Astrocyte (in vitro differentiated cells and primary cell): ENCODE results near the gene DCAF4. TPM values are rescaled to one million over a fixed set of nuclear protein-coding genes. Genes with fewer than 3 reads are reported as not detected.

Source experiments
- DNase-seq: peaks from one replicate; pipeline ENCODE4 v3.0.0-alpha.2; 2010; ENCODE audit warnings: low read depth
- FAIRE-seq: peaks from 2 replicates; lab custom pipeline; 2011; peaks lifted over from hg19 to GRCh38; lab: Jason Lieb, UNC
- H2AFZ ChIP-seq: 2 replicates; pipeline ENCODE4 v1.6.0; 2012; ENCODE audit warnings: low read depth, low read length, inconsistent platforms
- H3K27ac ChIP-seq: 2 replicates; pipeline ENCODE4 v1.5.1; 2011; ENCODE audit warnings: low read depth, low read length, inconsistent platforms
- H3K27me3 ChIP-seq: 2 replicates; pipeline ENCODE4 v1.6.0; 2011; ENCODE audit warnings: low read length, inconsistent platforms; ENCODE audit not compliant: insufficient read depth
- H3K36me3 ChIP-seq: 2 replicates; pipeline ENCODE4 v1.5.1; 2011; ENCODE audit warnings: low read length, inconsistent platforms; ENCODE audit not compliant: insufficient read depth
- H3K4me1 ChIP-seq: 2 replicates; pipeline ENCODE4 v1.5.1; 2011; ENCODE audit warnings: low read length, inconsistent platforms; ENCODE audit not compliant: insufficient read depth
- H3K4me2 ChIP-seq: 2 replicates; pipeline ENCODE4 v1.6.0; 2012; ENCODE audit warnings: low read length, inconsistent platforms
- H3K4me3 ChIP-seq: 2 replicates; pipeline ENCODE4 v1.5.1; 2011; ENCODE audit warnings: low read depth, mild to moderate bottlenecking, low read length, inconsistent platforms; ENCODE audit not compliant: insufficient read depth
- H3K79me2 ChIP-seq: 2 replicates; pipeline ENCODE4 v1.6.0; 2012; ENCODE audit warnings: mild to moderate bottlenecking, low read length, inconsistent platforms; ENCODE audit not compliant: insufficient read depth
- H3K9ac ChIP-seq: 2 replicates; pipeline ENCODE4 v1.6.0; 2012; ENCODE audit warnings: mild to moderate bottlenecking, low read length, inconsistent platforms
- H3K9me3 ChIP-seq: 2 replicates; pipeline ENCODE4 v1.5.1; 2012; ENCODE audit warnings: low read depth, mild to moderate bottlenecking, low read length, inconsistent platforms; ENCODE audit not compliant: insufficient read depth
- H4K20me1 ChIP-seq: 2 replicates; pipeline ENCODE4 v1.6.0; 2012; ENCODE audit warnings: low read length, inconsistent platforms; ENCODE audit not compliant: insufficient read depth
- H3K27ac Mint-ChIP-seq: one replicate; pipeline ENCODE4 v1.8.0; 2021; ENCODE audit warnings: mild to moderate bottlenecking, mixed read lengths; ENCODE audit not compliant: unreplicated experiment
- H3K27me3 Mint-ChIP-seq: one replicate; pipeline ENCODE4 v1.8.0; 2021; ENCODE audit warnings: low read depth, mixed read lengths; ENCODE audit not compliant: unreplicated experiment
- H3K36me3 Mint-ChIP-seq: one replicate; pipeline ENCODE4 v1.8.0; 2021; ENCODE audit warnings: low read depth, mixed read lengths; ENCODE audit not compliant: unreplicated experiment
- H3K4me1 Mint-ChIP-seq: one replicate; pipeline ENCODE4 v1.8.0; 2021; ENCODE audit warnings: low read depth, mixed read lengths; ENCODE audit not compliant: unreplicated experiment
- H3K4me3 Mint-ChIP-seq: one replicate; pipeline ENCODE4 v1.8.0; 2021; ENCODE audit warnings: mild to moderate bottlenecking, moderate library complexity, mixed read lengths; ENCODE audit not compliant: unreplicated experiment
- H3K9me3 Mint-ChIP-seq: one replicate; pipeline ENCODE4 v1.8.0; 2021; ENCODE audit warnings: mild to moderate bottlenecking, mixed read lengths; ENCODE audit not compliant: unreplicated experiment
- CTCF ChIP-seq: IDR thresholded peaks from 2 replicates; pipeline ENCODE4 v1.5.1; 2011; ENCODE audit warnings: low read depth, mild to moderate bottlenecking, inconsistent platforms, low read length, moderate library complexity; ENCODE audit not compliant: insufficient read depth
- EZH2 ChIP-seq: IDR thresholded peaks from 2 replicates; pipeline ENCODE4 v1.6.1; 2012; ENCODE audit warnings: mild to moderate bottlenecking, low read length, inconsistent platforms; ENCODE audit not compliant: insufficient read depth
- total RNA-seq: library from RNA; stranded (reverse); gene quantifications from 2 replicates; pipeline ENCODE4 v1.2.1, GENCODE V29; 2021

Gene DCAF4
- total RNA-seq, 1 donor from 2014 or later = 33.5 TPM

- Histone ChIP-seq H3K79me2 (peaks cover 95% of the 10 kb centered on the region), H4K20me1 (peaks cover 52% of the 10 kb centered on the region), H3K36me3 (no peaks in the 10 kb centered on the region), H2AFZ (no peak overlapping the region), H3K9me3 (no peaks in the 10 kb centered on the region), H3K4me3 (no peak overlapping the region), H3K27me3 (no peaks in the 10 kb centered on the region), H3K27ac (no peak overlapping the region), H3K9ac (no peak overlapping the region), H3K4me1 (peaks cover 24% of the 10 kb centered on the region), H3K4me2 (no peak overlapping the region)
- Mint-ChIP-seq H3K27ac (no peak overlapping the region), H3K4me3 (no peak overlapping the region), H3K36me3 (peaks cover 4% of the 10 kb centered on the region), H3K9me3 (no peaks in the 10 kb centered on the region), H3K4me1 (peaks cover 9% of the 10 kb centered on the region), H3K27me3 (peaks cover 11% of the 10 kb centered on the region)
- FAIRE-seq (no peak), DNase-seq (peak; percentile 36)
- TF ChIP-seq CTCF (no peak), EZH2 (no peak)
Observed at GRCh38 chr14:72888636-72889201, 37.5 kb upstream of the DCAF4 start.

GRCh38 chr14:72889366-72889765 is 36.9 kb upstream of the DCAF4 start:
- no peak overlapping the region for H2AFZ ChIP-seq
- no peaks in the 10 kb centered on the region for H3K36me3 ChIP-seq
- DNase-seq = no peak
- peaks cover 88% of the 10 kb centered on the region for H3K79me2 ChIP-seq
- no peak for FAIRE-seq
- H3K4me2 ChIP-seq = no peak overlapping the region
- Mint-ChIP-seq H3K4me3 (no peak overlapping the region), H3K27me3 (peaks cover 11% of the 10 kb centered on the region), H3K4me1 (peaks cover 11% of the 10 kb centered on the region), H3K36me3 (peaks cover 4% of the 10 kb centered on the region), H3K9me3 (no peaks in the 10 kb centered on the region), H3K27ac (no peak overlapping the region)
- H3K4me1 ChIP-seq = peaks cover 18% of the 10 kb centered on the region
- no peak overlapping the region for H3K9ac ChIP-seq
- no peak overlapping the region for H3K4me3 ChIP-seq
- TF ChIP-seq CTCF = no peak
- no peak for TF ChIP-seq EZH2
- H3K9me3 ChIP-seq = no peaks in the 10 kb centered on the region
- H4K20me1 ChIP-seq = peaks cover 52% of the 10 kb centered on the region
- H3K27me3 ChIP-seq = no peaks in the 10 kb centered on the region
- no peak overlapping the region for H3K27ac ChIP-seq

GRCh38 chr14:72891666-72892102 is 34.6 kb upstream of the DCAF4 start:
- Histone ChIP-seq H3K79me2 (peaks cover 68% of the 10 kb centered on the region), H3K9ac (peak overlapping the region; percentile 83), H3K27me3 (no peaks in the 10 kb centered on the region), H3K9me3 (no peaks in the 10 kb centered on the region), H2AFZ (peak overlapping the region; percentile 75), H3K4me2 (peak overlapping the region; percentile 97), H4K20me1 (peaks cover 46% of the 10 kb centered on the region), H3K27ac (no peak overlapping the region), H3K4me3 (peak overlapping the region; percentile 90), H3K36me3 (no peaks in the 10 kb centered on the region), H3K4me1 (peaks cover 24% of the 10 kb centered on the region)
- Mint-ChIP-seq H3K9me3 (no peaks in the 10 kb centered on the region), H3K27ac (no peak overlapping the region), H3K27me3 (peaks cover 12% of the 10 kb centered on the region), H3K4me3 (peak overlapping the region; percentile 95), H3K4me1 (peaks cover 17% of the 10 kb centered on the region), H3K36me3 (no peaks in the 10 kb centered on the region)
- no peak for DNase-seq
- FAIRE-seq = no peak
- no peak for TF ChIP-seq EZH2
- TF ChIP-seq CTCF = no peak
